ENCODE data around the gene ATP11A. TPM values are rescaled to one million over a fixed set of nuclear protein-coding genes. Genes with fewer than 3 reads are reported as not detected.

The ATP11A gene
- total RNA-seq, 1 experiment from 2014 or later = 232 TPM

DNA sequence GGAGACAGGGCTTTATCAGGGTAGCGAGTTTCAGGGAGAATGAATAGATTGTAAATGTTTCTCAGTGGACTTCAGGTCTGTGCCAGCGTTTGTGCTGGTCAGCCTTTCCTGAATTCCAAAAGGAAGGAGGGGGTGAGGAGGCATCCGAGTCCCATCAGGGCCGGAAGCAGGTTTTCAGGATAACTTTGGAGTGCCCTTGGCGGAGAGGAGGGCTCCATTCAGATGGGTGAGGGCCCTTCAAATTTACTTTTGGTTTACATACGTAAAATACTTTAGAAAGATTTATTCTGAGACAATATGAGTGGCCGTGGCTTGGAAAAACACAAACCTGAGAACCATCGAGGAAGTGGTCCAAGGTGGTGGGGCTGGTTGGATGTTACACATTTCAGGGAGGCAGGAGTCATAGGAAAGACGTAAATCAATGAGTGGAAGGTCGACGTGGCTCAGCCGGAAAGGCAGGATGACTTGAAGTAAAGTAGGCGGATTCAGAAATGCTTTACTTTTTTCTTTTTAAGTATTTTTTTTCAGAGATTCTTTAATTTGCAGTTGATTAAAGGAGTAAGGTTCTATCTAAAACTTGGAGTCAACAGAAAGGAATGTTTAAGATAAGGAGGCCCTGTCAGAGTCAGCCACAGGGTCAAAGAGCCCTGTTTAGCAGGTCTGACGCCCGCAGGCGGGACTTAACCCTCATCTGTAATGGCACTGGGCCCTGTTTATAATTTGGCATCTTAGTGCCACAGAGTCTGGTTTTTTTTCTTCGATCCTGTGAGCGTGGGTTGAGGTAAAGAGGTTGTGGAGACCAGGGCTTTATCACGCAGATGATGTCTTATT lies 32.8 kb downstream of the ATP11A start:
- BruUV-seq (replicated peaks) = TSS peak; percentile 88
- Histone ChIP-seq H3K36me3 (ENCODE audit: control insufficient read depth, insufficient read depth, low read length) (peaks cover 3% of the 10 kb centered on the region), H3K9me3 (no peaks in the 10 kb centered on the region), H3K4me1 (peaks cover 68% of the 10 kb centered on the region), H3K4me3 (ENCODE audit: low read depth, low read length) (no peak overlapping the region), H3K27me3 (replicated peaks; ENCODE audit: control insufficient read depth, insufficient read depth, low read length) (no peaks in the 10 kb centered on the region)
- CTCF ChIA-PET = no interaction called here
- no peaks in the 10 kb centered on the region for H3K9me3 Mint-ChIP-seq (ENCODE audit: unreplicated experiment)
- TF ChIP-seq CTCF (IDR thresholded peaks at IDR 0.05; ENCODE audit: insufficient read depth in 1 of 2, low read depth in 1 of 2, low read length in 1 of 2, severe bottlenecking in 1 of 2, unreplicated experiment in 1 of 2) = no peak
- H3K36me3 Mint-ChIP-seq (ENCODE audit: insufficient read depth, unreplicated experiment) = peaks cover 77% of the 10 kb centered on the region
- peak overlapping the region; percentile 98 for H3K27ac Mint-ChIP-seq (ENCODE audit: unreplicated experiment)
- peak overlapping the region; percentile 76 for H3K4me3 Mint-ChIP-seq (ENCODE audit: unreplicated experiment)
- POLR2A ChIA-PET = no interaction called here
- H3K4me1 Mint-ChIP-seq (ENCODE audit: low read depth, unreplicated experiment) = peaks cover 69% of the 10 kb centered on the region
- H3K27me3 Mint-ChIP-seq (ENCODE audit: insufficient read depth, unreplicated experiment) = no peaks in the 10 kb centered on the region
- intact Hi-C loops (cut with micrococcal nuclease; ENCODE audit: unreplicated experiment) = loop anchor here (1.0 to 2.0 kb wide), 3 partner anchors 11 to 34 kb away; no protein-coding TSS in a partner anchor
- DNase-seq = peak; percentile 91 to 94

- peak in 1 of 2 experiments; percentile 32 for DNase-seq
- no TSS peak for BruUV-seq (replicated peaks)
- Mint-ChIP-seq H3K4me1 (ENCODE audit: low read depth, unreplicated experiment) (peaks cover 71% of the 10 kb centered on the region), H3K4me3 (ENCODE audit: unreplicated experiment) (peak overlapping the region; percentile 76), H3K27me3 (ENCODE audit: insufficient read depth, unreplicated experiment) (no peaks in the 10 kb centered on the region), H3K27ac (ENCODE audit: unreplicated experiment) (peak overlapping the region; percentile 98), H3K36me3 (ENCODE audit: insufficient read depth, unreplicated experiment) (peaks cover 69% of the 10 kb centered on the region), H3K9me3 (ENCODE audit: unreplicated experiment) (no peaks in the 10 kb centered on the region)
- ChIA-PET CTCF (no interaction called here), POLR2A (no interaction called here)
- no peaks in the 10 kb centered on the region for H3K27me3 ChIP-seq (replicated peaks; ENCODE audit: control insufficient read depth, insufficient read depth, low read length)
- H3K4me3 ChIP-seq (ENCODE audit: low read depth, low read length) = no peak overlapping the region
- no peak for TF ChIP-seq CTCF (IDR thresholded peaks at IDR 0.05; ENCODE audit: insufficient read depth in 1 of 2, low read depth in 1 of 2, low read length in 1 of 2, severe bottlenecking in 1 of 2, unreplicated experiment in 1 of 2)
- H3K36me3 ChIP-seq (ENCODE audit: control insufficient read depth, insufficient read depth, low read length) = peaks cover 5% of the 10 kb centered on the region
- peaks cover 62% of the 10 kb centered on the region for H3K4me1 ChIP-seq
- H3K9me3 ChIP-seq = no peaks in the 10 kb centered on the region
- intact Hi-C loops (cut with micrococcal nuclease; ENCODE audit: unreplicated experiment) = loop anchor here (1.0 to 2.0 kb wide), 2 partner anchors 32 to 33 kb away; no protein-coding TSS in a partner anchor
Observed at GRCh38 chr13:112723771-112724170, 33.9 kb downstream of the ATP11A start.

DNA sequence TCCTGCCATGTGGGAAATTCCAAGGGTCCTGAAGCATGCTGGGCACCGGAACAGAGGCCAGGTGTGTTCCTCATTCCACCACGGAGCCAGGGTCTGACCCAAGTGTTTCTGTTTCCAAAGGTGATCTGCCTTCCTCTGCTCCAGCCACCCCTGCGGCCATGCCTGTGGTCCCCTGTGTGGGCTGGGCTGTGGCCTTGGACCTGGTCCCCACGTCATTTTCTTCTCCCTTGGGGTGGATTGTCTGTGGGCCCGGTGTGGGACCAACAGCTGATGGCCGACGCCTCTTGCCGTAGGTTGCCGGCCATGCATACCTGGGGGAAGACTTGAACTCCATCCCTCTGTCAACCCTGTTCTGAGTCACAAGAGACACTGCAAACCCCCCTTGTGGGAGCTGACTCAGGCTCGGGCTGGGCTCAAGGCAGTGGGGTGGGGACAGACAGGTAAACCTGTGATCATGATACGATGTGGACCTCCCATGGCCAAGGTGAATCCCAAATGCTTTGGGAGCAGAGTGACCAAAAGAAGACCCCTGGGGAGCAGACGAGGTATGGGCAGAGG lies 35.0 kb downstream of the ATP11A start:
- no peaks in the 10 kb centered on the region for H3K9me3 Mint-ChIP-seq (ENCODE audit: unreplicated experiment)
- no peak overlapping the region for H3K4me3 ChIP-seq (ENCODE audit: low read depth, low read length)
- no peaks in the 10 kb centered on the region for H3K9me3 ChIP-seq
- no peaks in the 10 kb centered on the region for H3K27me3 Mint-ChIP-seq (ENCODE audit: insufficient read depth, unreplicated experiment)
- BruUV-seq (replicated peaks) = no TSS peak
- H3K36me3 ChIP-seq (ENCODE audit: control insufficient read depth, insufficient read depth, low read length) = peaks cover 5% of the 10 kb centered on the region
- H3K27ac Mint-ChIP-seq (ENCODE audit: unreplicated experiment) = peak overlapping the region; percentile 98
- no peak overlapping the region for H3K4me3 Mint-ChIP-seq (ENCODE audit: unreplicated experiment)
- no peaks in the 10 kb centered on the region for H3K27me3 ChIP-seq (replicated peaks; ENCODE audit: control insufficient read depth, insufficient read depth, low read length)
- CTCF ChIA-PET = no interaction called here
- H3K36me3 Mint-ChIP-seq (ENCODE audit: insufficient read depth, unreplicated experiment) = peaks cover 58% of the 10 kb centered on the region
- peaks cover 51% of the 10 kb centered on the region for H3K4me1 ChIP-seq
- DNase-seq = peak in 1 of 2 experiments; percentile 21
- no peak for TF ChIP-seq CTCF (IDR thresholded peaks at IDR 0.05; ENCODE audit: insufficient read depth in 1 of 2, low read depth in 1 of 2, low read length in 1 of 2, severe bottlenecking in 1 of 2, unreplicated experiment in 1 of 2)
- POLR2A ChIA-PET = no interaction called here
- intact Hi-C loops (cut with micrococcal nuclease; ENCODE audit: unreplicated experiment) = no loop called here
- H3K4me1 Mint-ChIP-seq (ENCODE audit: low read depth, unreplicated experiment) = peaks cover 67% of the 10 kb centered on the region

Data from Caco-2 (cell line).